B cell (primary cell): Measurements from ENCODE around the gene SYTL2. TPM values are rescaled to one million over a fixed set of nuclear protein-coding genes. Genes with fewer than 3 reads are reported as not detected.

Experiments used
- ATAC-seq: fragments of 200-7000 bp; cut with Tn5 transposase; one replicate; pipeline ENCODE4 v1.10.0; 2021; ENCODE audit warnings: low read depth, mild to moderate bottlenecking, moderate number of reproducible peaks, moderate library complexity
- CTCF ChIA-PET: fragments of 350-600 bp; sonication (Branson Sonifier 250); formaldehyde crosslinking; loops from one replicate; lab custom pipeline; 2021; ENCODE audit warnings: antibody characterized with exemption, inconsistent platforms; lab: Charles Lee
- POLR2A ChIA-PET: fragments of 350-600 bp; sonication (Branson Sonifier 250); formaldehyde crosslinking; loops from one replicate; lab custom pipeline; 2021; ENCODE audit warnings: antibody characterized with exemption; lab: Charles Lee
- DNase-seq: peaks from one replicate; pipeline ENCODE4 v3.0.0; 2013
- H2AFZ ChIP-seq: 2 replicates; pipeline ENCODE4 v1.6.1; 2012; ENCODE audit warnings: mild to moderate bottlenecking, low read depth, low read length; ENCODE audit not compliant: insufficient read depth, poor library complexity, severe bottlenecking
- H3K27ac ChIP-seq, 2 donors: 1 replicate in 1 of 2; 2 replicates in 1 of 2; pipeline ENCODE4 v1.5.1; 2012 to 2013; ENCODE audit warnings: low read length in 2 of 2, mild to moderate bottlenecking in 2 of 2, moderate library complexity in 1 of 2
- H3K27me3 ChIP-seq, 4 experiments: fragments of 200-600 bp in 1 of 4; sonication (generic) in 1 of 4; replicated peaks in 1 of 4; 1 replicate in 2 of 4; 2 replicates in 2 of 4; pipeline versions ENCODE4 v1.6.1 to v1.7.0; 2013 to 2016; ENCODE audit warnings: low read length in 3 of 4, mild to moderate bottlenecking in 2 of 4, mixed read lengths in 1 of 4, moderate library complexity in 1 of 4; ENCODE audit not compliant: insufficient read depth in 4 of 4, control insufficient read depth in 3 of 4; ENCODE audit errors: control extremely low read depth in 1 of 4
- H3K36me3 ChIP-seq, 2 experiments: replicated peaks in 1 of 2; 1 replicate in 1 of 2; 2 replicates in 1 of 2; pipeline versions ENCODE4 v1.6.1 to v1.7.1; 2013; ENCODE audit warnings: low read length in 1 of 2; ENCODE audit not compliant: insufficient read depth in 2 of 2, control insufficient read depth in 1 of 2; ENCODE audit errors: control extremely low read depth in 1 of 2, extremely low read depth in 1 of 2
- H3K4me1 ChIP-seq, 2 donors: fragments of 200-600 bp in 1 of 2; sonication (generic) in 1 of 2; 1 replicate in 1 of 2; 2 replicates in 1 of 2; pipeline versions ENCODE4 v1.5.1 to v1.6.1; 2013 to 2017; ENCODE audit warnings: low read length in 2 of 2; ENCODE audit not compliant: control insufficient read depth in 2 of 2, insufficient read depth in 2 of 2
- H3K4me2 ChIP-seq: replicated peaks from 2 replicates; pipeline ENCODE3; 2012; ENCODE audit warnings: mild to moderate bottlenecking, low read depth, low read length; ENCODE audit not compliant: poor library complexity, severe bottlenecking
- H3K4me3 ChIP-seq, 5 experiments: fragments of 200-600 bp in 1 of 5; sonication (generic) in 1 of 5; 1 replicate in 3 of 5; 2 replicates in 2 of 5; pipeline versions ENCODE4 v1.5.1 to v1.7.0; 2011 to 2016; ENCODE audit warnings: low read length in 4 of 5, mild to moderate bottlenecking in 4 of 5, low read depth in 2 of 5, control low read depth in 1 of 5, moderate library complexity in 1 of 5; ENCODE audit not compliant: insufficient read depth in 1 of 5; ENCODE audit errors: control extremely low read depth in 1 of 5, extremely low read depth in 1 of 5
- H3K79me2 ChIP-seq: fragments of 200-600 bp; sonication (generic); one replicate; pipeline ENCODE4 v1.6.0; 2016; ENCODE audit warnings: low read length; ENCODE audit not compliant: control insufficient read depth, insufficient read depth
- H3K9ac ChIP-seq: fragments of 200-600 bp; sonication (generic); 2 replicates; pipeline ENCODE4 v1.6.1; 2017; ENCODE audit warnings: mild to moderate bottlenecking, low read length, moderate library complexity
- H3K9me3 ChIP-seq, 3 donors: one replicate each; pipeline versions ENCODE4 v1.6.1 to v1.7.1; 2013; ENCODE audit warnings: low read length in 2 of 3; ENCODE audit not compliant: control insufficient read depth in 2 of 3, insufficient read depth in 1 of 3; ENCODE audit errors: control extremely low read depth in 1 of 3
- H4K20me1 ChIP-seq: 2 replicates; pipeline ENCODE4 v1.6.0; 2012; ENCODE audit warnings: mild to moderate bottlenecking, low read length; ENCODE audit not compliant: insufficient read depth, control insufficient read depth, poor library complexity, severe bottlenecking
- H3K27ac Mint-ChIP-seq: one replicate; pipeline ENCODE4 v1.8.0; 2021; ENCODE audit warnings: mixed read lengths
- H3K27me3 Mint-ChIP-seq: one replicate; pipeline ENCODE4 v1.8.0; 2021; ENCODE audit warnings: mixed read lengths
- H3K4me1 Mint-ChIP-seq: one replicate; pipeline ENCODE4 v1.8.0; 2021; ENCODE audit warnings: mixed read lengths
- H3K4me3 Mint-ChIP-seq: one replicate; pipeline ENCODE4 v1.8.0; 2021; ENCODE audit warnings: mixed read lengths
- H3K9me3 Mint-ChIP-seq: one replicate; pipeline ENCODE4 v1.8.0; 2022; ENCODE audit warnings: mixed read lengths; ENCODE audit not compliant: insufficient read depth
- EZH2 ChIP-seq: IDR thresholded peaks from 2 replicates; pipeline ENCODE4 v1.6.1; 2012; ENCODE audit warnings: borderline replicate concordance, low read depth, mild to moderate bottlenecking, moderate library complexity, low read length; ENCODE audit not compliant: insufficient read depth, poor library complexity, severe bottlenecking
- whole genome bisulfite sequencing: methylation state at CpG from one replicate; pipeline ENCODE4 v1.1.5; 2013; ENCODE audit warnings: missing lambda C conversion rate; ENCODE audit not compliant: insufficient coverage; 5-methylcytosine and 5-hydroxymethylcytosine counted together
- intact Hi-C: fragments of 100-400 bp; cut with micrococcal nuclease; formaldehyde crosslinking; loops from one replicate; pipeline ENCODE4 v1.10.0; 2022
- polyA plus RNA-seq: library from polyadenylated mRNA; depleted of rRNA; stranded (reverse); fragments of >200 nt; gene quantifications from 2 replicates; pipeline ENCODE4 v1.2.3, GENCODE V29; 2012
- total RNA-seq, 2 donors: library from RNA; stranded (reverse); fragments of 120-200 nt in 1 of 2; gene quantifications; 1 replicate in 1 of 2; 2 replicates in 1 of 2; pipeline versions ENCODE4 v1.2.3 to v1.2.4, GENCODE V29; 2013 to 2022
- TF ChIP-seq, protein P1 (sequence below): fragments of 200-600 bp; IDR thresholded peaks from one replicate; pipeline ENCODE4 v1.8.0; 2022; ENCODE audit warnings: antibody characterized with exemption, mild to moderate bottlenecking

The SYTL2 gene
- total and polyA plus RNA-seq, 2 donors (not counting 1 experiment from before 2014, with no cell fraction given), result 0.86 to 2.9 TPM

GRCh38 chr11:85835729-85836128 lies 24.8 kb upstream of the SYTL2 start:
- no peaks in the 10 kb centered on the region for H3K9me3 Mint-ChIP-seq

GRCh38 chr11:85835263-85835662 lies 24.3 kb upstream of the SYTL2 start:
- no peak overlapping the region for H3K9ac ChIP-seq
- H3K4me1 ChIP-seq, result no peaks in the 10 kb centered on the region
- H3K27ac Mint-ChIP-seq, result no peak overlapping the region
- TF ChIP-seq, protein P1, sequence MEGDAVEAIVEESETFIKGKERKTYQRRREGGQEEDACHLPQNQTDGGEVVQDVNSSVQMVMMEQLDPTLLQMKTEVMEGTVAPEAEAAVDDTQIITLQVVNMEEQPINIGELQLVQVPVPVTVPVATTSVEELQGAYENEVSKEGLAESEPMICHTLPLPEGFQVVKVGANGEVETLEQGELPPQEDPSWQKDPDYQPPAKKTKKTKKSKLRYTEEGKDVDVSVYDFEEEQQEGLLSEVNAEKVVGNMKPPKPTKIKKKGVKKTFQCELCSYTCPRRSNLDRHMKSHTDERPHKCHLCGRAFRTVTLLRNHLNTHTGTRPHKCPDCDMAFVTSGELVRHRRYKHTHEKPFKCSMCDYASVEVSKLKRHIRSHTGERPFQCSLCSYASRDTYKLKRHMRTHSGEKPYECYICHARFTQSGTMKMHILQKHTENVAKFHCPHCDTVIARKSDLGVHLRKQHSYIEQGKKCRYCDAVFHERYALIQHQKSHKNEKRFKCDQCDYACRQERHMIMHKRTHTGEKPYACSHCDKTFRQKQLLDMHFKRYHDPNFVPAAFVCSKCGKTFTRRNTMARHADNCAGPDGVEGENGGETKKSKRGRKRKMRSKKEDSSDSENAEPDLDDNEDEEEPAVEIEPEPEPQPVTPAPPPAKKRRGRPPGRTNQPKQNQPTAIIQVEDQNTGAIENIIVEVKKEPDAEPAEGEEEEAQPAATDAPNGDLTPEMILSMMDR, result no peak
- TF ChIP-seq EZH2, result no peak
- no peak overlapping the region for H3K27ac ChIP-seq
- H3K36me3 ChIP-seq, result no peaks in the 10 kb centered on the region
- intact Hi-C loops, result no loop called here
- no peak overlapping the region for H3K4me3 Mint-ChIP-seq
- H2AFZ ChIP-seq, result no peak overlapping the region
- no peaks in the 10 kb centered on the region for H3K27me3 ChIP-seq
- ATAC-seq (no peak), DNase-seq (no peak)
- no peaks in the 10 kb centered on the region for H3K9me3 Mint-ChIP-seq
- WGBS, result no CpG with 5 or more reads among the region's 1 CpG
- peaks cover 5% of the 10 kb centered on the region for H3K27me3 Mint-ChIP-seq
- H3K4me3 ChIP-seq, result no peak overlapping the region
- no peaks in the 10 kb centered on the region for H3K4me1 Mint-ChIP-seq
- H3K79me2 ChIP-seq, result no peaks in the 10 kb centered on the region
- POLR2A ChIA-PET, result no interaction called here
- peaks cover 0 to 5% (median 0%) of the 10 kb centered on the region in 3 donors for H3K9me3 ChIP-seq
- CTCF ChIA-PET, result no interaction called here
- no peaks in the 10 kb centered on the region for H4K20me1 ChIP-seq
- H3K4me2 ChIP-seq, result no peak overlapping the region

More at GRCh38 chr11:85835729-85836128, 24.8 kb upstream of the SYTL2 start:
- peaks cover 0 to 5% (median 0%) of the 10 kb centered on the region in 3 donors for H3K9me3 ChIP-seq
- Mint-ChIP-seq H3K4me3 (no peak overlapping the region), H3K4me1 (no peaks in the 10 kb centered on the region), H3K27me3 (peaks cover 5% of the 10 kb centered on the region), H3K27ac (no peak overlapping the region)
- intact Hi-C loops, result no loop called here
- H4K20me1 ChIP-seq, result no peaks in the 10 kb centered on the region
- no peaks in the 10 kb centered on the region for H3K4me1 ChIP-seq
- H3K27ac ChIP-seq, result no peak overlapping the region
- H3K36me3 ChIP-seq, result no peaks in the 10 kb centered on the region
- POLR2A ChIA-PET, result no interaction called here
- H3K79me2 ChIP-seq, result no peaks in the 10 kb centered on the region
- no peak overlapping the region for H2AFZ ChIP-seq
- no peak for TF ChIP-seq EZH2
- TF ChIP-seq, protein P1, result no peak
- H3K9ac ChIP-seq, result no peak overlapping the region
- CTCF ChIA-PET, result no interaction called here
- no peaks in the 10 kb centered on the region for H3K27me3 ChIP-seq
- 80% methylated on average over 1 of the region's 3 CpGs for WGBS
- H3K4me2 ChIP-seq, result no peak overlapping the region
- no peak for DNase-seq
- ATAC-seq, result no peak
- H3K4me3 ChIP-seq, result no peak overlapping the region
